Mesothelial cell of epicardium (in vitro differentiated cells): ENCODE data around the gene CTSZ. TPM values are rescaled to one million over a fixed set of nuclear protein-coding genes. Genes with fewer than 3 reads are reported as not detected.
A peak's percentile ranks its signal among the peaks of the same experiment; 100 is the strongest.

Experiments used
- DNase-seq, 2 experiments: peaks; one replicate each; pipeline ENCODE4 v3.0.0; 2021; ENCODE audit warnings: low spot score in 2 of 2; ENCODE audit not compliant: unreplicated experiment in 2 of 2
- H3K27ac Mint-ChIP-seq: 2 replicates; pipeline ENCODE4 v1.8.0; 2021; ENCODE audit warnings: mixed read lengths
- H3K27me3 Mint-ChIP-seq: 2 replicates; pipeline ENCODE4 v1.8.0; 2021; ENCODE audit warnings: low read depth, mixed read lengths
- H3K36me3 Mint-ChIP-seq: 2 replicates; pipeline ENCODE4 v1.8.0; 2021; ENCODE audit warnings: mixed read lengths
- H3K4me1 Mint-ChIP-seq: 2 replicates; pipeline ENCODE4 v1.8.0; 2021; ENCODE audit warnings: mixed read lengths
- H3K4me3 Mint-ChIP-seq: 2 replicates; pipeline ENCODE4 v1.8.0; 2021; ENCODE audit warnings: mild to moderate bottlenecking, moderate library complexity, mixed read lengths
- H3K9me3 Mint-ChIP-seq: 2 replicates; pipeline ENCODE4 v1.8.0; 2021; ENCODE audit warnings: mixed read lengths
- total RNA-seq: library from RNA; stranded (reverse); gene quantifications from 3 replicates; pipeline ENCODE4 v1.2.1, GENCODE V29; 2021
- TF ChIP-seq, protein P1 (sequence below): fragments of 200-600 bp; sonication (generic); IDR thresholded peaks from one replicate; pipeline ENCODE4 v1.5.0; 2021; ENCODE audit warnings: antibody characterized with exemption; ENCODE audit not compliant: unreplicated experiment

The CTSZ gene
- 65.3 to 67.7 TPM (median 65.3 TPM) in 3 replicates for total RNA-seq

DNA sequence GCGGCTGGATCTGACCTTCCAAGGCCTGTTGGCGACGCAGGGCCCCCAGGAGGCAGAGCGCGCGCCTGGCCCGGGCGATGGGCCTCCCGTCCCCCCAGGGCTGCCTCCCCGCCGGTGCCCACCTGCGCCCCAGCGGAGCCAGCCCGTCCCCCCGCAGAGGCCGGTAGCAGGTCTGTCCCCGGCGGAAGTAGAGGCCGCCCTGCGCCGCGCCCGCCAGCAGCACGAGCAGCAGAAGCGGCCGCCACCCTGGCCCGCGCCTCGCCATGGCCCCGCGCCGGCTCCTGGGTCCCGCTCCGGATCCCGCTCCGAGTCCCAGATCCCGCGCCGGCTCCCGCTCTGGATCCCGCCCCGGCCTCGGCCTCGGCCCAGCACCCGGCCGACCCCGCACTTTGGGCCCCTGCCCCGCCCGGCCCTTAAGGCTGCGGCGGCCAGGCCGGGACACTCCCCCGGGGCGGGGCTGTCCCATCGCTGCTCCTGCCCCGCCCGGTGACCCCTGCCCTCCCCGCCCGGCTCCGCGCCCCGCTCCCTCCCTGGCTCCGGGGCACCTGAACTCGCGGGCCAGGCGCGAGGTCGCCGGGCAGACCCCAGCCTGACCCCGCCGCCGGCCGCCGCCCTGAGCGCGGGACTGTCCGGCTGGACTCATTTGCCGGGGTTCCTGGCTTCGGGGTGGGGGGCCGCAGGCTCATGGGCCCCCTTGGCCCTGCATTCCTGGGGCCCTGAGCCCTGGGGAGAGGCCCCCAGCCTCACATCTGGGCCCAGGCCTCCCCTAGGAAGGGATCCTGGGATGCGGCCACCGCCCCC, at the start of gene CTSZ:
TSS of gene CTSZ (minus strand) at position 391 of the 801 bp plus-strand sequence. CDS start at position 265, 126 bp downstream.
- peak in 1 of 2 experiments; percentile 65 for DNase-seq

DNA sequence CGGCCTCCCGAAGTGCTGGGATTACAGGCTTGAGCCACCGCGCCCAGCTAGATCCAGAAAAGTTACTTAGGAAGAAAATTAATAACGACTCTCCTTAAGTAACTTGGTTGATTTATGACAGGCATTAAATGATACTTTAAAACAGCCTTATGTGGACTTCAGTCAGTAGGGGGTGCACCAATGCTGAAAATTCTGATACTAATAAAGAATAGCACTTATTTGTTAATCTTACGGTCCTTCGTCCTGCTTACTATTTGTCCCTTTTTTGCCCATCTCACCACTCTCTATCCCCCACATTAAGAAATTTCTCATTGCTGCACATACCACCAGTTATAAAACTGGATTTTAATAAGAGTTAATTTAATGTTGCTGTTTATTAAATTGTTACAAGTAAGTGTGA, 48.2 kb upstream of the CTSZ start:
- H3K4me3 Mint-ChIP-seq, result no peak overlapping the region
- H3K27ac Mint-ChIP-seq, result no peak overlapping the region
- no peaks in the 10 kb centered on the region for H3K36me3 Mint-ChIP-seq
- peaks cover 5% of the 10 kb centered on the region for H3K9me3 Mint-ChIP-seq
- DNase-seq, result no peak
- peaks cover 11% of the 10 kb centered on the region for H3K27me3 Mint-ChIP-seq
- peaks cover 2% of the 10 kb centered on the region for H3K4me1 Mint-ChIP-seq
- TF ChIP-seq, protein P1, sequence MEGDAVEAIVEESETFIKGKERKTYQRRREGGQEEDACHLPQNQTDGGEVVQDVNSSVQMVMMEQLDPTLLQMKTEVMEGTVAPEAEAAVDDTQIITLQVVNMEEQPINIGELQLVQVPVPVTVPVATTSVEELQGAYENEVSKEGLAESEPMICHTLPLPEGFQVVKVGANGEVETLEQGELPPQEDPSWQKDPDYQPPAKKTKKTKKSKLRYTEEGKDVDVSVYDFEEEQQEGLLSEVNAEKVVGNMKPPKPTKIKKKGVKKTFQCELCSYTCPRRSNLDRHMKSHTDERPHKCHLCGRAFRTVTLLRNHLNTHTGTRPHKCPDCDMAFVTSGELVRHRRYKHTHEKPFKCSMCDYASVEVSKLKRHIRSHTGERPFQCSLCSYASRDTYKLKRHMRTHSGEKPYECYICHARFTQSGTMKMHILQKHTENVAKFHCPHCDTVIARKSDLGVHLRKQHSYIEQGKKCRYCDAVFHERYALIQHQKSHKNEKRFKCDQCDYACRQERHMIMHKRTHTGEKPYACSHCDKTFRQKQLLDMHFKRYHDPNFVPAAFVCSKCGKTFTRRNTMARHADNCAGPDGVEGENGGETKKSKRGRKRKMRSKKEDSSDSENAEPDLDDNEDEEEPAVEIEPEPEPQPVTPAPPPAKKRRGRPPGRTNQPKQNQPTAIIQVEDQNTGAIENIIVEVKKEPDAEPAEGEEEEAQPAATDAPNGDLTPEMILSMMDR, result no peak

More for the DNA sequence above, at the start of gene CTSZ:
- Mint-ChIP-seq H3K4me3 (peak within 1 kb of the TSS; percentile 72), H3K36me3 (peaks cover 5% of the 10 kb centered on the region), H3K9me3 (no peaks in the 10 kb centered on the region), H3K27me3 (no peaks in the 10 kb centered on the region), H3K27ac (peak within 1 kb of the TSS; percentile 75), H3K4me1 (peaks cover 42% of the 10 kb centered on the region)
- TF ChIP-seq, protein P1, result no peak

DNA sequence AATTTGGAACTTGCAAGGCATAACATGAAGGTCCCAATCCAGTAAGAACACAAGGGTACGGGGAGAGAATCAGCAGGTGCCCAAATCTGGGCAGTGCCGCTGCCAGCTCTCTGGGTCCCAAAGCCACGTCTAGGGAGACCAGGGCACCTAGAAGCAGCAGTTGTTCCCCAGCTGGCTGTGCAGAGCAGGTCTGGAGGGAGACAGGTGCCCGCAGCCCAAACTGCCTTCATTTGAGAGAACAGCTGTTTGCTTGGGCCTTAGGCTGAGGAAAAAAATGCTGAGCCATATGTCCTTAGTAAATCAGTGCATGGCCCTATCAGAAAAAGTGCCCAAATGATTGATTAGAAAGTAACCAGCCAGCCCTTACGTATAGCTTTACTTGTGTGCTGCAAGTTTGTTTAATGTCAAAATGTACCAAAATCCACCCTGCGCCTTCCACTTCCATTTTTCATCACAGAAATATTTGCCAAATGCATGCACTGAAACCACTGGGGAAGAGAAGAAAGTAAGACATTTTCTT, 44.7 kb upstream of the CTSZ start:
- Mint-ChIP-seq H3K27ac (no peak overlapping the region), H3K27me3 (peaks cover 18% of the 10 kb centered on the region), H3K4me3 (no peak overlapping the region), H3K36me3 (no peaks in the 10 kb centered on the region), H3K4me1 (peaks cover 2% of the 10 kb centered on the region), H3K9me3 (peaks cover 5% of the 10 kb centered on the region)
- TF ChIP-seq, protein P1, result no peak
- DNase-seq, result no peak

DNA sequence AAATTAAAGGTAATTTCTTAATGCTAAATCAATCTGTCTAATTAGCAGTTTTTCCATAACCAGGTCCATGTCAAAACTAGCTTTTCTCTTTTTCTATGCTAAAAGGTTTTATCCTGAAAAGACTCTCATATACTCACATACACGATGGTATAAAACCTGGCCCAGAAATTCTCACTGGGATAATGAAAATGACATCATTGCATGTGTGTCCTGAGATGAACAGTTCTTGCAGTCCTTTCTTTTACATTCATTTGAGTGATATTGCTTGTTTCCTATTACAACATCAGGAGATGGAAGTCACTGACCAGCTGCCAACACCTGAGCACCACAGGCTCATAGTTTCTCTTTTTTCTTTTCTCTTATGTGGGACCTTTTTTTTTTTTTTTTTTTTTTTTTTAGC, 43.4 kb upstream of the CTSZ start:
- TF ChIP-seq, protein P1, result no peak
- Mint-ChIP-seq H3K27ac (no peak overlapping the region), H3K36me3 (no peaks in the 10 kb centered on the region), H3K4me1 (peaks cover 2% of the 10 kb centered on the region), H3K9me3 (no peaks in the 10 kb centered on the region), H3K27me3 (peaks cover 18% of the 10 kb centered on the region), H3K4me3 (no peak overlapping the region)
- DNase-seq, result no peak

DNA sequence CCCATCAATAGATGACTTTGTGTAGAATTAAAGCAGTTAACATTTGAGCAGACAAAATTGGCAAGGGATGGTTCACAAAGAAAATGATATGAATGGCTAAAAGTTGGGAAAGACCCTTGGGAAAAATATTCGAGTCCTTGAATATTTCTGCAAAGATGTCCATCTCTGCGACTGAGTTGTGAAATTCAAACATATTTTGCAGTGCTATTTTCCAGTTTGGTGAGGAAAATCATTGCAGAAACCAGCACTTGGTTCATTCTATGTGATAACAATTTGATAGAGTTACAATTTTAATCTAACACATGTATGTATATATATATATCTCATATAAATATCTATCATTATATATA, 41.6 kb upstream of the CTSZ start:
- Mint-ChIP-seq H3K4me1 (peaks cover 4% of the 10 kb centered on the region), H3K27ac (no peak overlapping the region), H3K36me3 (no peaks in the 10 kb centered on the region), H3K27me3 (peaks cover 13% of the 10 kb centered on the region), H3K9me3 (no peaks in the 10 kb centered on the region), H3K4me3 (no peak overlapping the region)
- TF ChIP-seq, protein P1, result no peak
- DNase-seq, result no peak
